ENCODE results near the gene NDUFB7. TPM values are rescaled to one million over a fixed set of nuclear protein-coding genes. Genes with fewer than 3 reads are reported as not detected.

Gene NDUFB7
- total RNA-seq, 1 experiment from 2014 or later, result 1,095 TPM

- ATAC-seq (peak; percentile 0; the same call in 1 of the 2 replicates), DNase-seq (no peak)
- CTCF ChIA-PET, result interaction anchor here (0.6 to 1.1 kb wide), 2 partner anchors 38 to 43 kb away, joined by 4 read pairs; no protein-coding TSS in a partner anchor
- no peak for TF ChIP-seq EZH2 (IDR thresholded peaks at IDR 0.05; ENCODE audit: low read length, unreplicated experiment)
- no peak for TF ChIP-seq EZH2phosphoT487 (IDR thresholded peaks at IDR 0.05; ENCODE audit: borderline replicate concordance, low read length)
- no peak for TF ChIP-seq CTCF (conservative IDR thresholded peaks at IDR 0.05; ENCODE audit: low read depth, low read length)
- Histone ChIP-seq H3F3A (ENCODE audit: low read length, unreplicated experiment) (peaks cover 33% of the 10 kb centered on the region), H3K9ac (ENCODE audit: low read length) (peak overlapping the region; percentile 92), H4K20me1 (ENCODE audit: low read length) (peaks cover 39% of the 10 kb centered on the region), H3K27me3 (ENCODE audit: low read length) (no peaks in the 10 kb centered on the region), H3K27ac (ENCODE audit: low read length) (peak overlapping the region; percentile 77; the same call in 1 of the 2 replicates), H3K4me1 (ENCODE audit: insufficient read depth, low read length) (peaks cover 43% of the 10 kb centered on the region), H3K9me3 (ENCODE audit: low read length) (no peaks in the 10 kb centered on the region), H2AFZ (ENCODE audit: low read length) (no peak overlapping the region), H3K9me2 (replicated peaks; ENCODE audit: low read length) (no peaks in the 10 kb centered on the region), H3K4me2 (ENCODE audit: low read length) (peak overlapping the region; percentile 98), H3K36me3 (ENCODE audit: low read depth, low read length) (peaks cover 38% of the 10 kb centered on the region), H3K4me3 (ENCODE audit: low read length) (peak overlapping the region; percentile 96), H3K79me2 (ENCODE audit: low read length) (peaks cover 46% of the 10 kb centered on the region)
- POLR2A ChIA-PET (ENCODE audit: unreplicated experiment), result interaction anchor here (0.5 to 1.9 kb wide), 4 partner anchors 8 to 21 kb away, joined by 3 to 11 read pairs (median 4); no protein-coding TSS in a partner anchor
- BruUV-seq (replicated peaks), result no TSS peak
- intact Hi-C loops (cut with micrococcal nuclease), result loop anchor here (2.0 kb wide), 1 partner anchor 31 kb away; no protein-coding TSS in a partner anchor
Observed at GRCh38 chr19:14517446-14517839, 54.4 kb downstream of the NDUFB7 start.

GRCh38 chr19:14516746-14517438, 55.0 kb downstream of the NDUFB7 start:
- no peak for TF ChIP-seq CTCF (conservative IDR thresholded peaks at IDR 0.05; ENCODE audit: low read depth, low read length)
- no peak for TF ChIP-seq EZH2 (IDR thresholded peaks at IDR 0.05; ENCODE audit: low read length, unreplicated experiment)
- no peak for TF ChIP-seq EZH2phosphoT487 (IDR thresholded peaks at IDR 0.05; ENCODE audit: borderline replicate concordance, low read length)
- intact Hi-C loops (cut with micrococcal nuclease), result loop anchor here (1.0 to 2.0 kb wide), 2 partner anchors 11 to 30 kb away; no protein-coding TSS in a partner anchor
- Histone ChIP-seq H2AFZ (ENCODE audit: low read length) (no peak overlapping the region), H3K4me2 (ENCODE audit: low read length) (peak overlapping the region; percentile 98), H3K9ac (ENCODE audit: low read length) (peak overlapping the region; percentile 92), H3K27ac (ENCODE audit: low read length) (peak overlapping the region; percentile 77; the same call in 1 of the 2 replicates), H3K79me2 (ENCODE audit: low read length) (peaks cover 46% of the 10 kb centered on the region), H3K9me3 (ENCODE audit: low read length) (no peaks in the 10 kb centered on the region), H3F3A (ENCODE audit: low read length, unreplicated experiment) (peaks cover 33% of the 10 kb centered on the region), H3K36me3 (ENCODE audit: low read depth, low read length) (peaks cover 38% of the 10 kb centered on the region), H3K9me2 (replicated peaks; ENCODE audit: low read length) (no peaks in the 10 kb centered on the region), H3K27me3 (ENCODE audit: low read length) (no peaks in the 10 kb centered on the region), H4K20me1 (ENCODE audit: low read length) (peaks cover 39% of the 10 kb centered on the region), H3K4me1 (ENCODE audit: insufficient read depth, low read length) (peaks cover 43% of the 10 kb centered on the region), H3K4me3 (ENCODE audit: low read length) (peak overlapping the region; percentile 96)
- ChIA-PET POLR2A (ENCODE audit: unreplicated experiment) (interaction anchor here (0.5 to 1.9 kb wide), 5 partner anchors 7 to 382 kb away, joined by 3 to 11 read pairs (median 4); no protein-coding TSS in a partner anchor), CTCF (interaction anchor here (0.6 to 1.1 kb wide), 2 partner anchors 39 to 42 kb away, joined by 4 read pairs; no protein-coding TSS in a partner anchor)
- DNase-seq (no peak), ATAC-seq (no peak)
- BruUV-seq (replicated peaks), result TSS peak; percentile 63

Small RNA genes lying within 50 kb of the gene (microRNA-seq; reads per million reads assigned to microRNA genes)
- gene MIR639 (ENCODE audit: unreplicated experiment), result not detected

Other genes starting within 250 kb of the NDUFB7 start
- gene ADGRE5, start 190.6 kb downstream of the NDUFB7 start, total RNA-seq (2014; rRNA removed), result 105 and 120 TPM in 2 replicates
- gene DDX39A, start 152.7 kb downstream of the NDUFB7 start, total RNA-seq (2014; rRNA removed), result 308 and 311 TPM in 2 replicates
- gene PKN1, start 138.8 kb downstream of the NDUFB7 start, total RNA-seq (2014; rRNA removed), result 186 and 238 TPM in 2 replicates
- 2.2 and 2.4 TPM in 2 replicates for gene PTGER1, start 96.7 kb downstream of the NDUFB7 start, total RNA-seq (2014; rRNA removed)
- 538 and 671 TPM in 2 replicates for gene GIPC1, start 75.9 kb downstream of the NDUFB7 start, total RNA-seq (2014; rRNA removed)
- gene DNAJB1, start 53.7 kb downstream of the NDUFB7 start, total RNA-seq (2014; rRNA removed), result 167 and 178 TPM in 2 replicates
- 144 and 145 TPM in 2 replicates for gene TECR, start 42.5 kb downstream of the NDUFB7 start, total RNA-seq (2014; rRNA removed)
- gene CLEC17A, start 11.0 kb upstream of the NDUFB7 start, total RNA-seq (2014; rRNA removed), result not detected in 2 replicates
- gene ADGRE3, start 102.8 kb upstream of the NDUFB7 start, total RNA-seq (2014; rRNA removed), result not detected in 2 replicates
- gene ZNF333, start 118.0 kb upstream of the NDUFB7 start, total RNA-seq (2014; rRNA removed), result 6.2 and 11.6 TPM in 2 replicates
- gene ADGRE2, start 206.5 kb upstream of the NDUFB7 start, total RNA-seq (2014; rRNA removed), result 2.5 and 4.2 TPM in 2 replicates

Measured in PC-3 (cell line).